Dermis blood vessel endothelial cell (primary cell): ENCODE data around the gene ZNF438. TPM values are rescaled to one million over a fixed set of nuclear protein-coding genes. Genes with fewer than 3 reads are reported as not detected.
"Not testable (repeated sequence)": the region's sequence is repeated elsewhere in the genome, so short reads cannot be mapped to it uniquely, and the experiment has no call there.

ENCODE experiments used
- DNase-seq: peaks from one replicate; pipeline ENCODE4 v3.0.0; 2010
- total RNA-seq: library from RNA; depleted of rRNA; stranded (reverse); fragments of >200 nt; gene quantifications from 2 replicates; pipeline ENCODE4 v1.2.3, GENCODE V29; 2014

Gene ZNF438
- total RNA-seq, 1 donor from 2014 or later: 2.6 TPM

DNA sequence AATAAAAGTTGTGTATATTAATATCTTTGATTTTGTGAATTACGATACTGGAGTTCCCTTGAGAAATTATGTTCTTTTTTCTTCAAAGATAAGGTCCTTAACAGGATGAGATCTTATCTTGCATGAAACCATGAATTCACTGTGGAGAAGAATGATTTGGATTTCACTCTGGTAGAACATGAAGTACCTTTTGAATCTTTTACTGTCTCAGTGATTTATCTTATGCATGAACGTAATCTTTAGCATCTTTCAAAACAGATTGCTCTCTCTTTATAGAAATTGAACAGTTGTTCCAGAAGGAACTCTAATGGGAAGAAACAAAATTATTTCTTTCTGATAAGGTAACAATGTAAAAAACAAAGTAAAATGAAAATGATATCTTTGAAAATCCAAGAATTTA lies 11.0 kb upstream of the ZNF438 start:
- DNase-seq: no peak

DNA sequence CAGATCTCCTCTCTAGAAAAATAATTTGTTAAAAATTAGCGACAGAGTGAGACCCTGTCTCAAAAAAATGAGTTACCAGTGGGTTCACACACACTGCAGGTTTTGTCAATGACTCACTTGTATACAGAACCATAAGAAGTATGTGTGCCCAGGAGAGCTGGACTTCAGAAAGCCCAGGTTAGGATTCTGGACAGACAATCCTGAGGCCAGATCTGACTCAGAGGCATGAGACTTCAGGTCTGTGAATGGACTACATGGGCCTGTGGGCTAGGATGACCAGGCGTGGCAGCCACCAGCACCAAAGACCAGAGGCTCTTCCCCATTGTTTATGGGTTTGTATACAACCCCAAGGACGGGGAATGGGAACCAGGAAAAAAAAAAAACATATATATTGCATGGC lies 9.3 kb upstream of the ZNF438 start:
- DNase-seq: no peak

DNA sequence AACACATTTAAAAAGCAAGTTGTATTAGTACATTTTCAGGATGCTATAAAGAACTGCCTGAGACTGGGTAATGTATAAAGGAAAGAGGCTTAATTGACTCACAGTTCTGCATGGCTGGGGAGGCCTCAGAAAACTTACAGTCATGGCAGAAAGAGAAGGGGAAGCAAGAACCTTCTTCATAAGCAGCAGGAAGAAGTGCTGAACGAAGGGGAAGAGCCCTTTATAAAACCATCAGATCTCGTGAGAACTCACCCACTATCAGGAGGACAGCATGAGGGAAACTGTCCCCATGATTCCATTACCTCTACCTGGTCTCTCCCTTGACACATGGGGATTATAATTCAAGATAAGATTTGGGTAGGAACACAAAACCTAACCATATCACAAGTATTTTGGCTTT lies 7.3 kb upstream of the ZNF438 start:
- not testable (repeated sequence) for DNase-seq

DNA sequence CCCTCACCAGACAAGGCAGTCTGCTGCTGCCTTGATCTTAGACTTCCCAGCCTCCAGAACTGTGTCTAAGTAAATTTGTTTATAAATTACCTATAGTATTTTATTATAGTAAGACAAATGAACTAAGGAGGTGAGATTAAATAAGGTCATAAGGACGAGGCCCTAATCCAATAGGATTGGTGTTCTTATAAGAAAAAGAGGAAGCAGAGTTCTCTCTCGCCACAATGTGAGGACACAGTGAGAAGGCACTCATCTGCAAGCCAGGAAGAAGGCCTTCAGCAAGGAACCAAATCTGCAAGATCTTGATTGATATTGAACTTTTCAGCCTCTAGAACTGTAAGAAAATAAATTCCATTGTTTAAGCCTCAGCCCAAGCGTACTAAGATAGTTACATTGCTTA lies 6.1 kb upstream of the ZNF438 start:
- DNase-seq: no peak

DNA sequence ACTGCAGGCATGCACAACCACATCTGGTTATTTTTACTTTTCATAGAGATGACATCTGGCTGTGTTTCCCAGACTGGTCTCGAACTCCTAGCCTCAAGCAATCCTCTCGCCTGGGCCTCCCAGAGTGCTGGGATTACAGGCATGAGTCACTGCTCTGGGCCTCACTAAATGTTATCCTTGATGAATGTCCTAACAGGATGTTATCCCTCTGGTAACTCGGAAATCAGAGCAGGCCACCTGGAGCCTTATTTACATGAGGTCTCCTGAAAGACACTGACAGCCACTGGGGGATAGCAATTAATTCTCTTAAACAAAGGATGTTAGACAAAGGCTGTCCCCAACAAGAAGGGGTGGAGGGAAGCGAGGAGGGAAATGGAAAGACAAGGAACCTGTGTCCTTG lies 4.5 kb upstream of the ZNF438 start:
- peak; percentile 64 for DNase-seq

DNA sequence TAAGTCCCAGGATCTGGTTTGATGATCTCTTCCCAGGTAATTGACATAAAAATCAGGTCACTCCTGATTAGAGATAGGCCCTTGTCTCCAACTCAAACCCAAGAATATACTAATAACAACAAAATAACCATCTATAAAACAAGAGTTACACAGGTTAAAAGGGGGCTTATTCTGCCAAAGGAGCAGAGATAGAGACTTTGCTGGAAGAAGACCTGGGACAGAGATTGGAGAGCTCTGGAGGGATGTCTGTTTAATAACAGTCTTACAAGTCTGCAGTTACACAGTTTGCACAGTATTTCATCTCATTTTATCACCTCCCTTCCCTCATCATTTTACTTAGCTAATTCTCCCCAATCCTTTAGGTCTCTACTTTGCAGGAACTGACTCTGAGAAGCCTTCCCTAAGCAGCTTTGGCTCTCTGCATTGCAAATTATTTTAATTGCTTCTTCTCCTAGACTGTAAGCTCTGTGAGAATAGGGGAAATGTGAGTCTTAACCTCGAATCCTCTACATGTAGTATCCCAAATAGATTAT lies 3.7 kb upstream of the ZNF438 start:
- DNase-seq: no peak

DNA sequence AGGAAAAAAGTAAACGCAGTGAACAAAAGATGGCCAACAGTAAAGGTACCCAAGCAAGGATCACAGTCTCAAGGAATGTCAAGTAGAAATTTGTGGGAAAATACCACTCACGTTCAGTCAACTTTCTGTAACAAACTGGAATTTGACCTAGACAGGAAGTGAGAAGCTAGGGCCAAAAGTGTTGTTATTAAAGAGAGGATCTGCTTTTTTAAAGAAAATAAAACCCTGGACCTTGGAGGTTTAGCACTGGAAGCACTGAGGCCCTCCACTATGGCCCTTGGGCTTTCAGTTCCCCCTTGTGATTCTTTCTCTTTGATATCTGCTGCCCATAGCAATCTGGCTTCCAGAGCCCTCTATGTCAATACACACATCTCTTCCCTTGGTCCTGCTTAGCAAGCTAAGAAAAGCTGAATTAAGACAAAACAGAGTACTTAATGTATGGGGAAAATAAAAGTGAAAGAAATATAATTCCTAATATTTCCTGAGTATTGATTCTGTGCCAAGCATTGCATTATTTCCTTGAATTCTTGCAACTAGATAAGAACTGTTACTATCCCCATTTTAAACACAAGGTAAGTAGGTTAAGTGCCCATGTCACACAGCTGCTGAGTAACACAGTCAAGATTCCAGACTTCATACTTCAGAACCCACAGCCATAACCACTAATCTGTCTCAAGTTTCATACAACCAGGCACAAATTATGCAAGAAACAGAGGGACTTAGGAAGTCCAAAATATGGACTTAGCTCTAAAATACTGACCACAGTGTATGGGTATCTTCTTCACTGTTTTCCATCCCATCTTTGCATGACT lies 2.6 kb upstream of the ZNF438 start:
- DNase-seq: peak; percentile 39

DNA sequence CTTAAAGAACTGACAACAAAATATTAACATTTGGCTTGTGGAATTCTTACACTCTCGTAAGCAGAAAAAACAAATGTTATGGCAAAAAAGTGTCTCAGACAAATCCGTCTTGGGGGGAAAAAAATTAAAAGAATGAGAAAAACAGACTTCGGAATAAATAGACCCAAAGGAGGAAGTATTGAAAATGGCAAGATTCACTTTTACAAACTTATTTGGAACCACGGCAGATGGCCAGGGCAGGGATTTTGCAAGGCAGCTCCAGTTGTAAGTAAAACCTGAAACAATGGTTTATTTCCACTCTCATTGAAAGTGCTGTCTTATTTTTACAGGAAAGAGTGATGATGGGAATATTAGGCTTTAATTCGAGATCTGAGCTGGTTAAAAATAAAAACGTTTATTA lies 1.5 kb upstream of the ZNF438 start:
- DNase-seq: no peak

DNA sequence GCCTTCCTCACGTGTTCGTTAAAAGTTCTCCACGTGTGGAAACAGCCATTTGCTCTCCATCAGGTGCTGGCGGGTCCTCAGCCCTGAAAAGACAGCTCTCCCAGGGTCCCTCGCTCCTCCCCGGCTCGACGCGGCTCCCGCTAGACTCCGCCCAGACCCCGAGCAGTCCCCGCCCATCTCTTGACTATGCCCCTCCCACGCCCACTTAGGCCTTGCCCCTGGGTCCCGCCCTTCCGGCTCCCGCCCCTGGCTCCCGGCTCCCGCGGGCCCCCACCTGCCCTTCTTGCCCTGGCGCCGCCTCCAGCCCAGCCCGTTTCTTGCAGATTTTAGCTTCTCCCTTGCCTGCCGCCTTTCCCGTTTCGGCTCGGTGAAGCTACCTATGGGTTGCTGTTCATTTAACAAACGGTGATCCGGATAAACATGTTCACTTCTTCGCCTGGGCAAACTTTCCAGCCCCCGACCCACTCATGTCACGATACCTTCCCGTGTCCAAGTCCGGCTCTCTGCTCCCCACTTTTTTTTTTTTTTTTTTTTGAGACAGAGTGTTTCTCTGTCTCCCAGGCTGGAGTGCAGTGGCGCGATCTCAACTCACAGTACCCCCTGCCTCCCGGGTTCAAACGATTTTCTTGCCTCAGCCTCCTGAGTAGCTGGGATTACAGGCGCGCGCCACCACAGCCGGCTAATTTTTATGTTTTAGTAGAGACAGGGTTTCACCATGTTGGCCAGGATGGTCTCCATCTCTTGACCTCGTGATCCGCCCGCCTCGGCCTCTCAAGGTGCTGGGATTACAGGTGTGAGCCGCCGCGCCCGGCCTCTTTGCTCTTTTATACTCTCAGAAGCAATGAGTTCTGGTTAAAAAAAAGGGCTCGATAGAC lies 830 bp upstream of the ZNF438 start:
- DNase-seq: peak; percentile 97

DNA sequence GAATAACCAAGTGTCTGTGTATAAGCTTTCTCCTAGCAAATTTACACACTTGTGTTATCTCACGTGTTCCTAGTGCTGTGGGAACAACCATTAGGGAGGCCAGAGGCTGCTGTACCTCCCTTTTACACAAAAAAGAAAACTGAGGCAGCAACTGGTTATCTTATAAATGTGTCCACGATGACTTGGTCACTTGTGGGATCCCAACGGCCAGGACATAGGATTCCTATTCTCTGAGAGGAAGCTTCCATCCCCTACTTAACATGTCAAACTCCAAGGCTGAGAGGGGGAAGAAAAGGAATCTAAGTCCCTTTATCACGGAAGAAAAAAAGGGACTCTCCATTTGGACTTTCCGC lies 484 bp downstream of the ZNF438 start:
- DNase-seq: no peak

DNA sequence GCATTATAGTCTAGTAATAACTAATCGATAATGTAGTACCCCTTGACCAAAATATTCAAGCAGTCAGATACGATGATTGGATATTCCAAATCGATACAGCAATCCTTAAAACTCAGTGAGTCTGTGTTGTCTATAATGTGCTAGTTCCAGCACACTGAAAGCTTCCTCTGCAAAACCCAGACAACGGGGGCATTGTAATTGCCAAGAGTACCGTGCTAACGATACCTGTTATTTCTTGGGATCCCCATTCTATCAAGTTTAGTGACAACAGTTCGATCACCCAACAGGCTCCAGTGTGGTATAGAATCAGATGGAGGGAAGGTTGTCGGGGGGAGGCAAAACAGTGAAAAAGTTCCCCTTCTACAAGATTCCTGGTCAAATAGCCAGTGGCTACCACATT lies 865 bp downstream of the ZNF438 start:
- no peak for DNase-seq

DNA sequence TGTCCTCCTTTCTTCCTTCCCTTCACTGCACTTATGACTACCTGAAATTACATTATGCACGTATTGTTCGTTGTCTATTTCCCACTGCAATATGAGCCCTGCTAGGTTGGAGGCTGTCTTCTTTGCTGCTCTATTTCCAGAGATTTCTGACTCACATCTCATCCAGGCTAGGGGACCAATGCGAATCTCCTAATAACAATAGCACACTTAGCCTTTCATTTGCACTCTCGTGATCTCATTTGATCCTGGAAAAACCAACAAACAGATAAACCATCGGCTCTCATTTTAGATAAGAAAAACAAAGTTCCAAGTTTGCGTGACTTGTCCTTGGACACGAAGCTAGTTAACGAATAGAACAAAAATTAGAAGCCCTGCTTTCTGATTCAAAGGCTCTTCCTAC lies 1.4 kb downstream of the ZNF438 start:
- DNase-seq: peak; percentile 83

DNA sequence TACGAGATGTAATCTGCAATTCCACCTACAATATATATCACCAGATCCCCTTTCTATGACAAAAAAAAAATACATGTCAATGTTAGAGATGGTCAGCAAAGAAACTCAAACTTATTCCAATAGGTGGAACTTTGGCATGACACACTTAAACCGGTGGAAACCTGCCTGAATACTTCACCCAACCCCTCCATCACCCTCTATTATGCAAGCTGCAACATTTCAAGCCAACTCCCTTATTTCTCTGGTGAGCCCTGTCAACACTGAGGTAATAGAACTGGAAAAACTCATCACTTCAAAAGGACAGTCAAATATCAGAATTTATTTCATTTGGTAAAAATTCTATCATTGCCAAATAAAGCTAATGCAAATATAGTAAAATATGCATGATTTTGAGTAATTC lies 3.6 kb downstream of the ZNF438 start:
- no peak for DNase-seq

DNA sequence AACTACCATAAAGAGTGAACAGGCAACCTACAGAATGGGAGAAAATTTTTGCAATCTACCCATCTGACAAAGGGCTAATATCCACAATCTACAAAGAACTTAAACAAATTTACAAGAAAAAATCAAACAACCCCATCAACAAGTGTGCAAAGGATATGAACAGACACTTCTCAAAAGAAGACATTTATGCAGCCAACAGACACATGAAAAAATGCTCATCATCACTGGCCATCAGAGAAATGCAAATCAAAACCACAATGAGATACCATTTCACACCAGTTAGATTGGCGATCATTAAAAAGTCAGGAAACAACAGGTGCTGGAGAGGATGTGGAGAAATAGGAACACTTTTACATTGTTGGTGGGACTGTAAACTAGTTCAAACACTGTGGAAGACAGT lies 5.4 kb downstream of the ZNF438 start:
- DNase-seq: not testable (repeated sequence)

DNA sequence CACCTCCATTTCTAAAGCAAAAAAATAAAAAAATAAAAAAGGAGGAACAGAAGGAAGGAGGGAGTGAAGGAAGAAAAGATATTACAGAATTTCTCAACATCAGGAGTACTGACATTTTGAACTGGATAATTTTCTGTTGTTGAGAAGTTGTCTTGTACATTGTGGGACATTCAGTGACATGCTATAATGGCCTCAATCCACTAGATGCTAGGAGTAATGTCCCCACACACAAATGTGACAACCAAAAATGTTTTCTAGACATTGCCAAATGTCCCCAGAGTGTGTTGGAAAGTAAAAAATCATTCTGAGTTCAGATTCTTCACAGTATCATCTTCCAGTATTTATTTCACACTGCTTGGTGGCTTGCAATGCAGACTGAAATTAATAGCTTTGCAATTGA lies 6.5 kb downstream of the ZNF438 start:
- DNase-seq: no peak

DNA sequence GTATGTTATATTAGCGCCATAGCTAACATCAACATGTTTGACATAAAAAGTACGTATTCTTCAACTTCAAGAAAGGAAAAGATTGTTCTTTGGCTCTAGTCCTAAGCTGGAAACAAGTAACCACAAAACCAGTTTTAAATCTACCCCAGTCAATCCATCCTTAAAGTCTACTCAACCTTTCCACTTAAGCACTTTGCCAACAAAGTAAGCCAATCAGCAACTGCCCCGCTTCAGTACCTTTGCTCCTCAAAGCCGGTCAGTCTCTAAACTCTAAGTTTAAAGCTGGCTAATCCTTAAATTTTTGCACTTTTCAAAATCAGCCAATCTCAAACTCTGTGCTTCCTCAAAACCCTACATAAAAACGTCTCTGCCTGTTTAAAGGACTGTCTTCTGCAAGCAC lies 8.1 kb downstream of the ZNF438 start:
- no peak for DNase-seq

DNA sequence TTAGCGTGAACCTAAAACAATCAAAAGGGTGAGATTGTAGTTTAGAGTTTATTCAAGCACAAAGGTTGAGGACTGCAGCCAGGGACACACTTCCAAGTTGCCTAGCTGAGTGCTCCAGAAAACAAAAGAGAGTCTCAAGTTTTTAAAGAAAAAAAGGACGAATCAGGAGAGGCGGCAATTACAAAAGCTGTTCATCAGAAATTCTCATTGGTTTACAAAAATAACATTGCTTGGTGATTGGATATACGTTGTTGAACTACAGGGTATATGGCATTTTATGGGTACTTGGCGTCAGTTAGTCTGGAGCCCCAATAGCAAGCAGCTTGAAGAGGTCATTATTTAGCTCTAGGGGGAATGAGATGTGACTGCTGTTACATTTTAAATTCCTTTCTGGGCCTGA lies 11.5 kb downstream of the ZNF438 start:
- DNase-seq: no peak

DNA sequence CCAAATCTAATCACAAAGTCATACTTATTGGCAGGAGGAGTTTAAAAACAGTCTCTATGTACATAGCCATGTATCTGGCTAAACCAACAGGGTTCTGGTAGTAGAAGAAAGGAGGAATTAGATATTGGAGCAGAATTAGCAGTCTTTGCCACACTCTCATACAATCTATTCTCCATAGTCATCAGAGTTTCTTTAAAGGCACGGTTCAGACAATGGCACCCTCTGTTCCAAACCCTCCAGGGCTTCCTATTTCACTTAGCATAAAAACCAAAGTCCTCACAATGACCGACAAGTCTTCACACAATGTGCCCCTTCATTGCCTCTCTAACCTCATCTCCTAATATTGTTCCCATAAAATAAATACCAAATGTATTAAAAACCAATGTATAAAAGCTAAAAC lies 12.7 kb downstream of the ZNF438 start:
- no peak for DNase-seq

DNA sequence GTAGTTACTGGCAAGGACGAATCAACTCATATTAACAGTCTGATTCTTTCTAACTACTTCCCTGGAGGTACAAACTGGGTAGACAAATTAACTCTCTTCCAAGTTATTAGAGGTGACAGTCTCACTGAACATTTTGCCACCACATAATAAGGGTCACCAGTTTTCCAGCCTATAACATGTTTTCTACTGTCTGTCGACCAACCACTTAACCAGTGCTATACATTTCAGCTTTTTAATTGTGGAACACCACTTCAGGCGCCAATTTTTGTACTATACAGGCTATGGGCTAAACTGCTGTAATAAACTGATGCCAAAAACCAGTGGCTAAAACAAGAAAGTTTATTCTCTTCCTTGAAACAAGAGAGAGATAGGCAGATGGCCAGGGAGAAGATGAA lies 13.3 kb downstream of the ZNF438 start:
- no peak for DNase-seq

DNA sequence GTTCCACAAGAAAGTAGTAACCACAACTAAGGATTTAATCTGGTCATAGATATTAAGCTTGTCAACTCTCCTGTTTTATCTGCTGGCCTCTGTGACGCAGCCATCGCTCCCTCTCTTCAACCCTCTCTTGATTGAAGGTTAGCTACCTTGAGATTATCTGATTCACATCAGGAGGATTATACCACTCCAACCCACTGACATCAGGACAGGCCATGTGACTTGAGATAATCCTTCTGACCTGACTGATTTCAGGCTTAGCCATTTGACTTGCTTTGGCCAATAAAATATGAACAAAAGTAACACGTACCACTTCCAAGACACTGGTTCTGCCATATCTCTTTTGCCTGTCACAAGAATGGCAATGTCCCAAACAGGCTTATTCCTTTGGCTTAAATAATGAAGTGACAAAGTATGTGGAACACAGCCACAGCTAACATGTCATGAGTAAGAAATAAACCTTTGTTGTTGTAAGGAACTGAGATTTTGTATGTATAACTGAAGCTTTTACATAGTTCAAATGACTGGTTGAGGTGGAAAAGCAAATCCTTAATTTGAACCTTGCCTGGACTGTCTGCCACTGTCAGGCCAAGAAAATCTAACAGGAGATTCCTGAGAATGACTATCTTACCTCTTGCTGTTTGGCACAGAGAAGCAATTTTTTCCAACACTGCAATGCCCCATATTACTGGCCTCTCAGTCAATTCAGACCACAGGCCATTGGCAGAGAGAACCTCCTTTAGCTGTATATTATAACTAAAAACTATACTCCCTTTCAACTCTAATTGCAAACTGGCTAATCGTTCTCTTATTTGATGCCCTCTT lies 13.9 kb downstream of the ZNF438 start:
- DNase-seq: no peak

DNA sequence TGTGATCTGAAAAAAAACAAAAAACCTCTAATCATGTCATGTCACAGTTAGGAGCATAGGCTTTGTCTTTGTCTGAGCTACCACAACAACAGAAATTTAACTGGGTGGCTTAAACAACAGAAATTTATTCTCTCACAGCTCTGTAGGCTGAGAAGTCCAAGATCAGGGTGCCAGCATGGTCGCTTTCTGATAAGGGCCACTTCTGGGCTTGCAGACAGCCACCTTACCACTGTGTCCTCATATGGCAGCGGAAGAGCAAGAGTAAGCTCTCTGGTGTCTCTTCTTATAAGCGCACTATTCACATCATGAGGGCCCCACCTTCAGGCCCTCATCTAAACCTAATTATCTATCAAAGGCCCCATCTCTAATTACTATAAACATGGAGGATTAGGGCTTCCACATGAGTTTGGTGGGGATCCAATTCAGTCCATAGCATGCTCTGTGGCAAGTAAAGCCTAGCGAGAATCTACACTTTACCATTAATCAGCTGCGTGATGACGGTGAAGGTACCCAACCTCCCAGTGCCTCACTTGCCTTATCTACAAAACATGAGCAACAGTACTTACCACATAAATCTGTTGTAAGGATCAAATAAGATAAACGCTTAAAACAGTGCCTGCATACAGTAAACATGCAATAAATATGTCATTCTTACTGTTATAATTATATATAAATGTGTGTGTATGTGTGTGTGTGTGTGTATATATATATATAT lies 17.3 kb downstream of the ZNF438 start:
- no peak for DNase-seq

DNA sequence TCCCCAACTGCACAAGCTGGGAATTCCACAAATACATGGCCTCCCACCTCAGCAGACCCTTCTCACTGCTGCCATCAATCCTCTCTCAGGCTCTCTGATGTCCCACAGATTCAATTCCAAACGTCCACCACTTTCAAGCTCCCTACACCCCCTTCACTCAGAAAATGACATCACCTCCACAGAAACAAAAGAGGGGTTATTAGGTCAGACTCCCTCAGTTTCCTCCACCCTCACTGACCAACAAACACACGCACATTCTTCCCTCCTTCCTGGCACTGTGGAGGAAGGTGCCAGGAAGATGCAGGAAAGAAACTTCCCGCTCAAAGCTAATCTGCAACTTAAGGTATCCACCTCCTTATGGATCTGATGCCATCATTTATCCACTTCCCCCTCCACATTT lies 18.3 kb downstream of the ZNF438 start:
- DNase-seq: peak; percentile 73
